IMR-90 (cell line): ENCODE measurements around the gene AOPEP. TPM values are rescaled to one million over a fixed set of nuclear protein-coding genes. Genes with fewer than 3 reads are reported as not detected.

ENCODE experiments used
- ATAC-seq: fragments of 200-7000 bp; cut with Tn5 transposase; 2 replicates; pipeline ENCODE4 v1.9.1; 2020; ENCODE audit warnings: low read depth, mild to moderate bottlenecking, moderate library complexity
- BruUV-seq: library from RNA; stranded (reverse); fragments of 400-500 nt; replicated peaks from 2 replicates; lab custom pipeline; 2021; lab: Mats Ljungman, UMichigan
- CTCF ChIA-PET: fragments of 300-600 bp; formaldehyde crosslinking; extraction: SDS; loops from one replicate; lab custom pipeline; 2021; ENCODE audit warnings: antibody characterized with exemption; lab: Yijun Ruan, JAX
- POLR2A ChIA-PET: fragments of 300-600 bp; sonication (Branson Sonifier 250); formaldehyde crosslinking; loops from one replicate; lab custom pipeline; 2022; ENCODE audit warnings: antibody characterized with exemption; ENCODE audit not compliant: unreplicated experiment; lab: Charles Lee
- DNase-seq: peaks from one replicate; pipeline ENCODE4 v3.0.0; 2013
- H2AFZ ChIP-seq: replicated peaks from 2 replicates; pipeline ENCODE3; 2013; ENCODE audit warnings: low read length, mild to moderate bottlenecking; ENCODE audit not compliant: poor library complexity
- H2AK5ac ChIP-seq: 2 replicates; pipeline ENCODE4 v1.6.1; 2013; ENCODE audit warnings: low read depth, low read length, inconsistent platforms
- H2AK9ac ChIP-seq: replicated peaks from 2 replicates; pipeline ENCODE3; 2013; ENCODE audit warnings: mild to moderate bottlenecking, low read depth, low read length, moderate library complexity; ENCODE audit not compliant: poor library complexity
- H2BK120ac ChIP-seq: 2 replicates; pipeline ENCODE4 v1.6.1; 2013; ENCODE audit warnings: low read depth, low read length, inconsistent platforms
- H2BK15ac ChIP-seq: 3 replicates; pipeline ENCODE4 v1.6.1; 2013; ENCODE audit warnings: low read depth, low read length, inconsistent platforms
- H2BK20ac ChIP-seq: 2 replicates; pipeline ENCODE4 v1.6.1; 2013; ENCODE audit warnings: low read depth, mild to moderate bottlenecking, inconsistent platforms, low read length, moderate library complexity
- H2BK5ac ChIP-seq: 2 replicates; pipeline ENCODE4 v1.6.1; 2013; ENCODE audit warnings: mild to moderate bottlenecking, low read depth, low read length, inconsistent platforms; ENCODE audit not compliant: poor library complexity, severe bottlenecking
- H3K14ac ChIP-seq: replicated peaks from 2 replicates; pipeline ENCODE4 v1.6.1; 2013; ENCODE audit warnings: low read depth, low read length, inconsistent platforms
- H3K18ac ChIP-seq: 2 replicates; pipeline ENCODE4 v1.6.1; 2013; ENCODE audit warnings: low read depth, low read length, control low read depth
- H3K23ac ChIP-seq: 2 replicates; pipeline ENCODE4 v1.6.1; 2013; ENCODE audit warnings: low read depth, low read length, inconsistent platforms
- H3K27ac ChIP-seq: 2 replicates; pipeline ENCODE4 v1.5.1; 2013; ENCODE audit warnings: mild to moderate bottlenecking, control low read depth, low read length; ENCODE audit not compliant: insufficient read depth
- H3K27me3 ChIP-seq: 2 replicates; pipeline ENCODE4 v1.6.1; 2013; ENCODE audit warnings: low read length; ENCODE audit not compliant: control insufficient read depth, insufficient read depth
- H3K36me3 ChIP-seq: 2 replicates; pipeline ENCODE4 v1.6.1; 2013; ENCODE audit warnings: low read length, mixed read lengths; ENCODE audit not compliant: control insufficient read depth, insufficient read depth
- H3K4ac ChIP-seq: 2 replicates; pipeline ENCODE4 v1.6.1; 2013; ENCODE audit warnings: low read depth, low read length, inconsistent platforms
- H3K4me1 ChIP-seq: 2 replicates; pipeline ENCODE4 v1.6.1; 2013; ENCODE audit warnings: low read length, mixed read lengths; ENCODE audit not compliant: control insufficient read depth, insufficient read depth
- H3K4me2 ChIP-seq: 2 replicates; pipeline ENCODE4 v1.6.1; 2013; ENCODE audit warnings: low read depth, mild to moderate bottlenecking, control low read depth, low read length, moderate library complexity
- H3K4me3 ChIP-seq: 2 replicates; pipeline ENCODE4 v1.5.1; 2013; ENCODE audit warnings: low read depth, mild to moderate bottlenecking, control low read depth, low read length, moderate library complexity; ENCODE audit not compliant: insufficient read depth
- H3K56ac ChIP-seq: 2 replicates; pipeline ENCODE4 v1.6.1; 2013; ENCODE audit warnings: low read length, inconsistent platforms; ENCODE audit not compliant: insufficient read depth; ENCODE audit errors: extremely low read depth
- H3K79me1 ChIP-seq, 2 experiments: 2 replicates each; pipeline ENCODE4 v1.6.1; 2013; ENCODE audit warnings: low read length in 2 of 2, inconsistent platforms in 1 of 2, low read depth in 1 of 2
- H3K9ac ChIP-seq: 2 replicates; pipeline ENCODE4 v1.6.1; 2013; ENCODE audit warnings: low read depth, low read length, control low read depth
- H3K9me1 ChIP-seq: 2 replicates; pipeline ENCODE4 v1.6.1; 2013; ENCODE audit warnings: low read length, inconsistent platforms; ENCODE audit not compliant: insufficient read depth
- H3K9me3 ChIP-seq: 2 replicates; pipeline ENCODE4 v1.6.1; 2013; ENCODE audit warnings: low read length; ENCODE audit not compliant: control insufficient read depth, insufficient read depth
- H4K20me1 ChIP-seq: 2 replicates; pipeline ENCODE4 v1.6.1; 2013; ENCODE audit warnings: low read length, inconsistent platforms; ENCODE audit not compliant: insufficient read depth
- H4K5ac ChIP-seq: 2 replicates; pipeline ENCODE4 v1.6.1; 2013; ENCODE audit warnings: mild to moderate bottlenecking, low read depth, low read length, control low read depth
- H4K8ac ChIP-seq, 2 experiments: 2 replicates each; pipeline ENCODE4 v1.6.1; 2013; ENCODE audit warnings: low read depth in 2 of 2, low read length in 2 of 2, control low read depth in 1 of 2, inconsistent platforms in 1 of 2
- H4K91ac ChIP-seq: 2 replicates; pipeline ENCODE4 v1.6.1; 2013; ENCODE audit warnings: low read depth, low read length, inconsistent platforms; ENCODE audit not compliant: insufficient read depth
- BHLHE40 ChIP-seq: fragments of 150-350 bp; IDR thresholded peaks from 2 replicates; pipeline ENCODE4 v1.6.1; 2016; ENCODE audit warnings: mild to moderate bottlenecking, low read depth, low read length
- NFE2L2 ChIP-seq: fragments of 150-350 bp; IDR thresholded peaks from 2 replicates; pipeline ENCODE4 v1.6.1; 2016; ENCODE audit warnings: low read depth, mild to moderate bottlenecking, low read length
- POLR2A ChIP-seq: IDR thresholded peaks from 2 replicates; pipeline ENCODE4 v1.6.1; 2012; ENCODE audit warnings: mild to moderate bottlenecking, low read depth, low read length
- SMC3 ChIP-seq: fragments of 150-350 bp; IDR thresholded peaks from 2 replicates; pipeline ENCODE4 v1.6.1; 2016; ENCODE audit warnings: low read depth, mild to moderate bottlenecking, antibody characterized with exemption, low read length, moderate library complexity
- WGBS, 2 experiments: methylation state at CpG; one replicate each; pipeline versions ENCODE4 v1.1.5 to v1.1.7; 2013; ENCODE audit warnings: missing lambda C conversion rate in 2 of 2; ENCODE audit not compliant: insufficient read length in 1 of 2; ENCODE audit errors: extremely low coverage in 2 of 2; 5-methylcytosine and 5-hydroxymethylcytosine counted together
- dilution Hi-C: fragments of 300-500 bp; cut with HindIII; formaldehyde crosslinking; loops from one replicate; pipeline ENCODE4 v1.14.3; 2018; ENCODE audit warnings: low sequenced_read_pairs; ENCODE audit not compliant: unreplicated experiment
- in situ Hi-C: fragments of 300-500 bp; cut with MboI; formaldehyde crosslinking; loops from 3 replicates; pipeline ENCODE4 v1.14.3; 2019; ENCODE audit warnings: low sequenced_read_pairs, inconsistent platforms, mixed read lengths
- intact Hi-C: fragments of 100-400 bp; cut with micrococcal nuclease; formaldehyde crosslinking; loops from 2 replicates; pipeline ENCODE4 v1.10.0; 2022
- polyA plus RNA-seq, 3 experiments: library from polyadenylated mRNA; depleted of rRNA; stranded (reverse); fragments of >200 nt; gene quantifications; 2 replicates each; pipeline ENCODE4 v1.2.3, GENCODE V29; 2012; ENCODE audit warnings: low replicate concordance in 1 of 3
- total RNA-seq: library from RNA; depleted of rRNA; stranded (reverse); fragments of >200 nt; gene quantifications from 2 replicates; pipeline ENCODE4 v1.2.3, GENCODE V29; 2012

AOPEP gene
- total and polyA plus RNA-seq, 2 of the 4 experiments (the other 2 are of a cell fraction) = 34.9 to 38.7 TPM

GRCh38 chr9:94706922-94707321, 19.6 kb upstream of the AOPEP start:
- H2BK20ac ChIP-seq = no peak overlapping the region
- no peak overlapping the region for H2BK15ac ChIP-seq
- H4K91ac ChIP-seq = no peak overlapping the region
- no peaks in the 10 kb centered on the region; the same call in 1 of the 2 replicates for H3K9me1 ChIP-seq
- no peak overlapping the region for H2BK5ac ChIP-seq
- H3K36me3 ChIP-seq = no peaks in the 10 kb centered on the region
- H2AK9ac ChIP-seq = no peak overlapping the region
- no peak overlapping the region for H3K56ac ChIP-seq
- H3K79me1 ChIP-seq = no peaks in the 10 kb centered on the region
- H3K14ac ChIP-seq = no peak overlapping the region
- no peak overlapping the region for H3K4me3 ChIP-seq
- no TSS peak for BruUV-seq
- H2BK120ac ChIP-seq = no peak overlapping the region
- ATAC-seq = no peak
- no peak overlapping the region for H4K5ac ChIP-seq
- H3K18ac ChIP-seq = no peak overlapping the region
- H3K27me3 ChIP-seq = peaks cover 14% of the 10 kb centered on the region
- H2AFZ ChIP-seq = no peak overlapping the region
- no peak overlapping the region for H3K27ac ChIP-seq
- ChIA-PET CTCF (interaction anchor here (0.6 kb wide), 1 partner anchor 174 kb away, joined by 3 read pairs; no protein-coding TSS in a partner anchor), POLR2A (no interaction called here)
- DNase-seq = no peak
- no peak overlapping the region for H2AK5ac ChIP-seq
- no peak overlapping the region for H3K4ac ChIP-seq
- TF ChIP-seq SMC3 (no peak), BHLHE40 (no peak), NFE2L2 (no peak), POLR2A (no peak)
- no peak overlapping the region for H3K23ac ChIP-seq
- H4K20me1 ChIP-seq = no peaks in the 10 kb centered on the region
- no peak overlapping the region for H3K4me2 ChIP-seq
- H3K9me3 ChIP-seq = no peaks in the 10 kb centered on the region
- dilution Hi-C loops = no loop called here
- no peak overlapping the region for H3K9ac ChIP-seq
- H3K4me1 ChIP-seq = no peaks in the 10 kb centered on the region
- no CpG with 5 or more reads among the region's 5 CpGs for WGBS, 2 experiments
- in situ Hi-C loops = no loop called here
- intact Hi-C loops = no loop called here
- H4K8ac ChIP-seq = no peak overlapping the region
